HG03196 (cell line): Measurements from ENCODE around the gene ATP11B.
"Not testable (repeated sequence)": the region's sequence is repeated elsewhere in the genome, so short reads cannot be mapped to it uniquely, and the experiment has no call there.

ENCODE experiments used
- ATAC-seq: cut with Tn5 transposase; IDR thresholded peaks from one replicate; pipeline ENCODE4 v1.9.1; 2021; ENCODE audit not compliant: unreplicated experiment

ATP11B gene

GRCh38 chr3:182824957-182825356 is 31.7 kb downstream of the ATP11B start:
- ATAC-seq, result no peak

GRCh38 chr3:182829761-182830405 is 36.6 kb downstream of the ATP11B start:
- ATAC-seq, result no peak

DNA sequence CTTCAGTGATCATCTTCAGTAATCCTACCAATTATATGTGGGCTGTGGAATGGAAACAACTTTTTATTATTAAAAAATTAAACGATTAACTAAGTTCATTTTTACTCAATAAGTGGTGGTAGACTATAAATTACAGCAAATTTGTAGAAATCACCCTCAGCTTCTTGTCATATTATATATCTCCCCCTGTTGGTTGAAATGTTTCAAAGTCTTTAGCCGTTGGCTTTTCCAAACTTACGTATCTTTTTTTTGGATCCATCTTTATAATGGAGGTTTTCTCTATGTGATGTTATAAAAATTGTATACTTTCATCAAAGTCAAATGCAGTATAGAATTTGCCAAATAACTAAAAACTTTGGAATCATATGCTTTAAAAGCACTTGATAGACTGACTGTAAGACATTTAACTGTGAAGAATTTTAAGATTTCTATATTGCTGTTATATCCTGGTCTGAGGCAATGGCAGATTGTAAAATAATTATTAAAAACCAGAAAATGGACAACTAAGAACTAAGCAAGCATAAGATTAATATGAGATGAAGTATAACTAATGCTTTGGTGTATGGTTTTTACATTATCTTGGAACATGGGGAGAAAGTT is 44.7 kb downstream of the ATP11B start:
- ATAC-seq, result no peak

GRCh38 chr3:182843478-182843877 is 50.2 kb downstream of the ATP11B start:
- ATAC-seq, result no peak

DNA sequence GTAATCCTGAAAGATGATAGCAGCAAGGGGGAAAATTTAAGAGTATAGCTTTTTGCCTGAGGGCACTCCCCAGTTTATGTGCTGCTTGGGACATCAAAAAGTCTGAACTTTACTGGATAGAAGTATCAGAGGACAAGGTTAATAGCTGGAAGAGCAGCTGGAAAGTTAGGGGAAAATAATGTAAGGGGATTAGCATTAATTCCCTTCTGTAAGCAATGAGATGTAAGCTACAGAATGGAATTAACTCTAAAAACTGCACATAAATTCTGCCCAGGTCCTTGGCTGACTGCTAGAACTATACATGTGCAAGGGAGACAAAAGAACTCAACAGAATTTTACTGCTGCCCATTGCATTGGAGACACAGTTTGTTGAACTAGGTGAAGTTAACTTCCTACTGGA is 55.6 kb downstream of the ATP11B start:
- no peak for ATAC-seq

DNA sequence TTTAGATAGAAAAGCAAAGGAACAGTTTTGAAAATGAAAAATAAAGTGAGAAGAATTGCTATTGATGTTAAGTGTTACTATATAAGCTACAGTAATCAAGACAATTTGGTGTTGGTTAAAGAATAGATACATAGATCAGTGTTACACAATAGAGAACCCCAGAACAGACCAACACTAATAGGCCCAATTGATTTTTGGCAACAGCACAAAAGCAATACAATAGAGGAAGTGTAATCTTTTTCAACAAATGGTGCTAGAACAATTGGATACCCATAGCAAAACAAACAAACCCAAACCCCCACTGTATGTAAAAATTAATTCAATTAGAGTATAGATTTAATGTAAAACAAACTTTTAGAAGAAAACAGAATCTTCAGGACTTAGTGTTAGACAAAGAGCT is 61.8 kb downstream of the ATP11B start:
- no peak for ATAC-seq

DNA sequence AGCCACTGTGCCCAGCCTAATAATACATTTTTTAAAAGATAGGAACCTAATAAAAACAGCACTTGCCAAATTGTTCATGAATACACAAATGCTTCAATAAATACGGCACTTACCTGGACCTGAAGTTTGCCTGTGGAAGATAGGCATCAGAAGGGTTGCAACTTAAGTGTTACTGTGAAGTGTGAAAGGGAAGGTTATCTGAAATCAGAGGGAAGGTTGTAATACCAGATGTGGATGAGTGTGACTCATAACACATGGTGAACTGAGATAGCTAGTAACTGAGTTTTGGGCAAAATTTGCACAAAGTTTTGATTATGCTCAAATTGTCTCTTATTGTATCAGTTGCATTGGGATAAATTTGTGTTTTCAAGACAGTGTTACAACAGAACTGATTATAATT is 68.0 kb downstream of the ATP11B start:
- ATAC-seq, result no peak

DNA sequence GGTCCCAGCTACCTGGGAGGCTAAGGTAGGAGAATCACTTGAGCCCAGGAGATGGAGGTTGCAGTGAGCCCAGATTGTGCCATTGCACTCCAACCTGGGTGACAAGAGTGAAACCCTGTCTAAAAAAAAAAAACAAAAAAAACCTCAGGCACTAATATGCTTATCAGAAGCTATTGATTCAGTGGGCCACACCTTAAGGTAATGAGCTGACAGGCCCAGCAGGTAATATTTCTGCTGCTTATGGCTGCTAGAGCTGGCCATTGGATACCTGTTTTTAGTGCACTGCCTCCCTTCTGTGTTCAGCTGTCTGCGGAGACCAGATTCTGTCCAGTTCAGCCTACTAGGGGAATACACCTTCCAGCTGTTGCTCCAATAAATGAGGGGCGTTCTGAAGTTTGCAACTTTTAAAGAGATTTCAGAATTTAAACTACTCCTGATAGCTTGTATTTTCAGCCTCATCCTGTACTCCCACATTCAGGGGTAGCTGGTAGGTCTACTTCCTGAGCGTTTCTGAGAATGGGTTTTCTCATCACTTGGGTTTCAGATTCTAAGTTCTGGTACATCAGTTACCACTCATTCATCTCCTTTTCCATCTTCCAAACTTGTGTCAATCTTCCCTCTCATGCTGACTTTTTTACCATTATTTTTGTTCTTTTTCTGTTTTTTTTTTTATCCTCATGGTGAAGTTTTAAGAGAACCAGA is 69.0 kb downstream of the ATP11B start:
- ATAC-seq, result no peak

GRCh38 chr3:182869059-182869458 is 75.8 kb downstream of the ATP11B start:
- no peak for ATAC-seq

DNA sequence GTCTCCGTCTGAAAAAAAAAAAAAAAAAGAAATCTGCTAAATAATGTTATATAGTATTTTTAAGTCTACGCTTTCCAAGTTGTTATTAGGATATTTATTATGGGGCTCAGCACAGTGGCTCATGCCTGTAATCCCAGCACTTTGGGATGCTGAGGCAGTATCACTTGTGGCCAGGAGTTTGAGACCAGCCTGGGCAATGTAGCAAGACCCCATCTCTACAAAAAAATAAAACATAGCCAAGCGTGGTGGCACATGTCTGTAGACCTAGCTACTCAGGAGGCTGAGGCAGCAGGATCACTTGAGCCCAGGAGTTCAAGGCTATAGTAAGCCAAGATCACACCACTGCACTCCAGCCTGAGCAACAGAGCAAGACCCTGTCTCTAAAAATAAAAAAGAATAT is 77.6 kb downstream of the ATP11B start:
- ATAC-seq, result not testable (repeated sequence)

GRCh38 chr3:182879031-182879611 is 85.8 kb downstream of the ATP11B start:
- no peak for ATAC-seq

DNA sequence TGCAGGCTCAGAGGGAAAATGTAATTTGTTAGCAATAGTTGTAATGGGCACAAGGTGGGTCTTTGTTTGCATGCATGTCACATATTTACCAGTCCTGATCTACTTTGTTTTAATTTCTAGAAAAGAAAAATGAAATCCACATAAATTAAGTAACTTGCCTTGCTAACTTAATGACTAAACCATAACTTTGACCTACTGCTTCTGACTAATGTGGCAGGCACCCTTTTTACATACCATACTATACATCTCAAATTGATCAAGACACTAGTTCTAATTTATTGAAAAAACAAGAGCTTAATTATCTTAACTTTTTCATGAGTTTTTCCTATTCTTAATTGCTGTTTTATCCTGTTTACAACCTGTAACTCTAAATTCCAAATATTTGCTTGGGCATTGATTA is 93.2 kb downstream of the ATP11B start:
- no peak for ATAC-seq

- no peak for ATAC-seq
Observed at GRCh38 chr3:182889948-182890629, 96.8 kb downstream of the ATP11B start.

DNA sequence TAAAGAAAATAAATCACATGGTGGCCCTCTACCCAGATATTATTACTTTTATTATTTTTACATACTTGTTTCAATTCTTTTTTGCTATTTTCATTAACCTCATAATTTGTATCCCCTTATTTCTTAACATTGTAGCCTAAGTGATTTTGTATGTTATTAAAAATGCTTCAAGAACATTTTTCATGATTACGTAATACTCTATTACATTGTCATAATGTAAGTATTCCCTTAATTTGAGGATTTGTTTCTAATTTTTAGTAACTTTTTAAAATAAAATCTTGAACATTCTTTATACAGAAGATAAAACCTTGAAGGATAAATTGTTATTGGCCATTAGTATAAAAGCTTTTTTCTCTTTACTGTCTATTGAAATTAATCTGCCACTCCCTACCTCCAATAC is 98.1 kb downstream of the ATP11B start:
- ATAC-seq, result no peak

- ATAC-seq, result no peak
Observed at GRCh38 chr3:182892226-182892625, 98.9 kb downstream of the ATP11B start.

DNA sequence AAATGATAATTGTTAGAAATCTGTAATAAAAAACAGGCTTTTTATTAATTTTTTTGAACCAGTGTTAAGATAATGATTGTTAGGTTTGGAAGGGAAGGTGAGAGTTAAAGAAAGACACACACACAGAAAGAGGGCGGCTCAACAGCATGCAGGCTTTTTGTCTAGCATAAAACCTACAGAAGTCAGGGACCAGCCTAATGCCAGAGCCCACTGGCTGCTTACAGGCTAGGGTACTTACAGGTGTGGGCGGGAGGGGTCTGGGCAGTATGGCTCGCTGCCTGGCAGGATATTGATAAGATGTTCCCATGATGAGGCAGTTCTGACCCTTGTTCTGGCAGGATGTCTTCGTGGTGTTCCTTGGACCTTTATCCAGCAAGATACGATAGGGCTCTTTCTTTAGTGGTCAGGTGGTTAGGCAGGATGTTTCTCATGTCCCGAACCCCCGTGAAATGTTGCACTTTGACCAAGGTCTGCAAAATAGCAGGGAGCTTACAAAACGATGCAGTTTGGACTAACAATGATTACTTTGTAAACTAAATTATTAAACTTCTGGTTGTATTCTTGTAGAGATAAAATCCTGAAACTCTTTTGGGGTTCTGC is 102.3 kb downstream of the ATP11B start:
- ATAC-seq, result no peak

- no peak for ATAC-seq
Observed at GRCh38 chr3:182896553-182896952, 103.2 kb downstream of the ATP11B start.

GRCh38 chr3:182902236-182902635 is 108.9 kb downstream of the ATP11B start:
- ATAC-seq, result no peak

- ATAC-seq, result no peak
Observed at GRCh38 chr3:182904164-182904563, 110.9 kb downstream of the ATP11B start.

DNA sequence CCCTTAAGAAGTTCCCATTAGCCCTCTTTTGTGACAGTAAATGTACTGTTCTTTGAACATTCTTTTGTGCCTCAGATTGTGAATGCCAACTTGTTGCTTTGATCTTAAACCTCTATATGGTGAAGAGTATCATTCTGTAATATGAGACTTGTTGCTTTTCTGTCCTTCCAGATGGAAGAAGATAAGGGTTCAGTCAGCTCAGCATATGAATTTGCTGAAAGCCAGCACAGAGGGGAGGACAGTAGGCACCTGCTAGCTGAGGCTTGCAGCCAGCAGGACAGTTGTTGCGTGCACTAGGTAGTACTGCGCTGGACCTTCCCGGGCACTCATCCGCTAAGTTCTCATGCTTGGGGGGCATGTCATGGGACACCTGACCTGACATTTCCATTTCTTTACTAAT is 112.3 kb downstream of the ATP11B start:
- ATAC-seq, result no peak

DNA sequence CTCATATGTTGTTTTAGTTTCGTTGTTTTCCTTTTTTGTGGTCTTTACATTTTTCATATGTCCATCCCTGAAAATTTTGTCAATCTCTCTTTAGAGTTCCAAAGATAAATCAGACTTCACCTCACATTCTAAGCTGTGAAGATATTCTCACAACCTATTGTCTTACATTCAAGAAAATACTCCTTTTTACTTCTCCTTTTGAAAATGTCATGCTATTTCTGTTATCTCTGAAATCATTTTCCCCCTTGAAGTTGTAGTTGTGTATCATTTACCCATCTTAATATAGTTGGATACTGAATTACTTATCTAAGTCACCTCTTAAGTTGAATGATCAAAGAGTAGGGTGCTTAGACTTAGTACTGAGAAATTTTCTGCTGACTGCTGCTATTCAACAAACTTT is 112.7 kb downstream of the ATP11B start:
- no peak for ATAC-seq
